ENCODE results near the gene ARID1A.

ARID1A gene

DNA sequence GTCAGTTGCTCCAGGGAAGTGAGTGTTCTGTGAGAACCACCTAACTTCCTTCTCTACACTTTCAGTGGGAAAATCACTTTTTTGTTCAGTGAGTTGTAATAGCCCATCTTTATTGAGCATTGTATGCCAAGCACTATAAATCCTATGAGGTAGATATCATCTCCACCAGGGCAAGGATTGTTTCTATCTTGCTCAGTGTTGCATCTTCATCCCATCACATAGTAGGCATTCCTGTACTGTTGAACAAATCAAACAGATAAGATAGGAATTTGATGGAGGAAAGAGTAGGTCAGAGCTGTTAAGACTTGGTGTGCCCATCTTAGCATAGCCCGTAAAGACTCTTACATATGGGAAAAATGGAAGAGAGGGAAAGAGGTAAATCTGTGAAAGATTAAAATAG is 89.1 kb downstream of the ARID1A start:
- no peaks in the 10 kb centered on the region for H3K9me2 ChIP-seq (replicated peaks; ENCODE audit: low read depth, low read length)
- H3K4me2 ChIP-seq (ENCODE audit: low read depth, low read length, poor library complexity, severe bottlenecking), result peak overlapping the region; percentile 99
- no peaks in the 10 kb centered on the region for H3K27me3 ChIP-seq (ENCODE audit: insufficient read depth, low read length, poor library complexity, severe bottlenecking)
- H3K79me2 ChIP-seq (ENCODE audit: insufficient read depth, low read length), result peaks cover 21% of the 10 kb centered on the region
- peaks cover 14% of the 10 kb centered on the region for H3F3A ChIP-seq (ENCODE audit: low read depth)
- peaks cover 31% of the 10 kb centered on the region; the same call in 1 of the 2 replicates for H3K36me3 ChIP-seq (ENCODE audit: insufficient read depth, low read length)
- H3K9me3 ChIP-seq (ENCODE audit: insufficient read depth, low read depth, low read length), result no peaks in the 10 kb centered on the region
- H4K20me1 ChIP-seq (ENCODE audit: insufficient read depth, low read length, poor library complexity, severe bottlenecking), result peaks cover 11% of the 10 kb centered on the region
- H3K4me1 ChIP-seq (ENCODE audit: insufficient read depth, low read length, poor library complexity, severe bottlenecking), result peaks cover 58% of the 10 kb centered on the region
- peak overlapping the region; percentile 99 for H3K9ac ChIP-seq (ENCODE audit: low read depth, low read length, poor library complexity, severe bottlenecking)
- no peak overlapping the region for H2AFZ ChIP-seq (ENCODE audit: low read length)
- TF ChIP-seq, protein P1, sequence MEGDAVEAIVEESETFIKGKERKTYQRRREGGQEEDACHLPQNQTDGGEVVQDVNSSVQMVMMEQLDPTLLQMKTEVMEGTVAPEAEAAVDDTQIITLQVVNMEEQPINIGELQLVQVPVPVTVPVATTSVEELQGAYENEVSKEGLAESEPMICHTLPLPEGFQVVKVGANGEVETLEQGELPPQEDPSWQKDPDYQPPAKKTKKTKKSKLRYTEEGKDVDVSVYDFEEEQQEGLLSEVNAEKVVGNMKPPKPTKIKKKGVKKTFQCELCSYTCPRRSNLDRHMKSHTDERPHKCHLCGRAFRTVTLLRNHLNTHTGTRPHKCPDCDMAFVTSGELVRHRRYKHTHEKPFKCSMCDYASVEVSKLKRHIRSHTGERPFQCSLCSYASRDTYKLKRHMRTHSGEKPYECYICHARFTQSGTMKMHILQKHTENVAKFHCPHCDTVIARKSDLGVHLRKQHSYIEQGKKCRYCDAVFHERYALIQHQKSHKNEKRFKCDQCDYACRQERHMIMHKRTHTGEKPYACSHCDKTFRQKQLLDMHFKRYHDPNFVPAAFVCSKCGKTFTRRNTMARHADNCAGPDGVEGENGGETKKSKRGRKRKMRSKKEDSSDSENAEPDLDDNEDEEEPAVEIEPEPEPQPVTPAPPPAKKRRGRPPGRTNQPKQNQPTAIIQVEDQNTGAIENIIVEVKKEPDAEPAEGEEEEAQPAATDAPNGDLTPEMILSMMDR (conservative IDR thresholded peaks at IDR 0.05; ENCODE audit: low read length), result no peak
- TF ChIP-seq EZH2phosphoT487 (IDR thresholded peaks at IDR 0.05; ENCODE audit: borderline replicate concordance), result no peak
- H3K4me3 ChIP-seq (ENCODE audit: low read length, poor library complexity, severe bottlenecking), result no peak overlapping the region

DNA sequence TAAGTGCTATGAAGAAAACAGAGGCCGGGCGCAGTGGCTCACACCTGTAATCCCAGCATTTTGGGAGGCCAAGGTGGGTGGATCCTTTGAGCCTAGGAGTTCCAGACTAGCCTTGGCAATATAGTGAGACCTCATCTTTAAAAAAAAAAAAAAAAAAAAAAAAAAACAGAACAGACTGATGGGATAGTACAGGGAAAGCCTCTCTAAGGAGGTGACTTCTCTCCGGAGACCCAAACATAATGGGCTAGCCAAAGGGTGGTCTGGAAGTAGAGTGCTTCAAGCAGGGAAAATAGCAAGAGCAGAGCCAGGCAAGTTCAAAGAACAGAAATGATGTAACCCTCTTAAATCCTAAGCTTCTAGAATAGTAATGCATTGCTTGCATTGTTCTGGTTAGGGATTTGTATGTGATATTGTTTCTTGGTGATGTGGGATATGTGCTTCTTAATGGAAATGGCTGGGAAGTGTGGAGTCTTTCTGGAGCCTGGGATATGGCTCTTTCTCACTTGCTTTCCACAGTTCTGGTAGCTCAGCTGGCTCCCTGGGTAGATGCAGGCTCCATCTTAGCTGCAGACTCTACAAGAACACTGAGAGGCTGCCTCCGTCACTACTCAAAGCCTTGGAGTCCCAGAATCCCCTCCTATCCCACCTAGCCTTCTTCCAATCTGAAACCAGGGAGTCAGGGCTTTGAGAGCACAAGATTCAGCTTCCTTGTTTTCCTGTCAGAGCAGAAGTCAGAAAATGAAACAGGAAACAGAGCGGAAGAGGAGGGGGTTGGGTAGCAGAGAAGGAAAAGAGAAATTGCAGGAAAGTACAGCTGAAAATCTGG is 90.0 kb downstream of the ARID1A start:
- peak overlapping the region; percentile 81 for H3K4me3 ChIP-seq (ENCODE audit: low read length, poor library complexity, severe bottlenecking)
- peaks cover 21% of the 10 kb centered on the region; the same call in 1 of the 2 replicates for H3K36me3 ChIP-seq (ENCODE audit: insufficient read depth, low read length)
- H3K27me3 ChIP-seq (ENCODE audit: insufficient read depth, low read length, poor library complexity, severe bottlenecking), result no peaks in the 10 kb centered on the region
- peaks cover 7% of the 10 kb centered on the region for H4K20me1 ChIP-seq (ENCODE audit: insufficient read depth, low read length, poor library complexity, severe bottlenecking)
- H2AFZ ChIP-seq (ENCODE audit: low read length), result no peak overlapping the region
- H3K79me2 ChIP-seq (ENCODE audit: insufficient read depth, low read length), result peaks cover 26% of the 10 kb centered on the region
- TF ChIP-seq, protein P1 (conservative IDR thresholded peaks at IDR 0.05; ENCODE audit: low read length), result no peak
- no peak for TF ChIP-seq EZH2phosphoT487 (IDR thresholded peaks at IDR 0.05; ENCODE audit: borderline replicate concordance)
- peak overlapping the region; percentile 99 for H3K9ac ChIP-seq (ENCODE audit: low read depth, low read length, poor library complexity, severe bottlenecking)
- H3K9me2 ChIP-seq (replicated peaks; ENCODE audit: low read depth, low read length), result no peaks in the 10 kb centered on the region
- no peaks in the 10 kb centered on the region for H3K9me3 ChIP-seq (ENCODE audit: insufficient read depth, low read depth, low read length)
- peaks cover 14% of the 10 kb centered on the region for H3F3A ChIP-seq (ENCODE audit: low read depth)
- H3K4me2 ChIP-seq (ENCODE audit: low read depth, low read length, poor library complexity, severe bottlenecking), result peak overlapping the region; percentile 99
- H3K4me1 ChIP-seq (ENCODE audit: insufficient read depth, low read length, poor library complexity, severe bottlenecking), result peaks cover 68% of the 10 kb centered on the region

DNA sequence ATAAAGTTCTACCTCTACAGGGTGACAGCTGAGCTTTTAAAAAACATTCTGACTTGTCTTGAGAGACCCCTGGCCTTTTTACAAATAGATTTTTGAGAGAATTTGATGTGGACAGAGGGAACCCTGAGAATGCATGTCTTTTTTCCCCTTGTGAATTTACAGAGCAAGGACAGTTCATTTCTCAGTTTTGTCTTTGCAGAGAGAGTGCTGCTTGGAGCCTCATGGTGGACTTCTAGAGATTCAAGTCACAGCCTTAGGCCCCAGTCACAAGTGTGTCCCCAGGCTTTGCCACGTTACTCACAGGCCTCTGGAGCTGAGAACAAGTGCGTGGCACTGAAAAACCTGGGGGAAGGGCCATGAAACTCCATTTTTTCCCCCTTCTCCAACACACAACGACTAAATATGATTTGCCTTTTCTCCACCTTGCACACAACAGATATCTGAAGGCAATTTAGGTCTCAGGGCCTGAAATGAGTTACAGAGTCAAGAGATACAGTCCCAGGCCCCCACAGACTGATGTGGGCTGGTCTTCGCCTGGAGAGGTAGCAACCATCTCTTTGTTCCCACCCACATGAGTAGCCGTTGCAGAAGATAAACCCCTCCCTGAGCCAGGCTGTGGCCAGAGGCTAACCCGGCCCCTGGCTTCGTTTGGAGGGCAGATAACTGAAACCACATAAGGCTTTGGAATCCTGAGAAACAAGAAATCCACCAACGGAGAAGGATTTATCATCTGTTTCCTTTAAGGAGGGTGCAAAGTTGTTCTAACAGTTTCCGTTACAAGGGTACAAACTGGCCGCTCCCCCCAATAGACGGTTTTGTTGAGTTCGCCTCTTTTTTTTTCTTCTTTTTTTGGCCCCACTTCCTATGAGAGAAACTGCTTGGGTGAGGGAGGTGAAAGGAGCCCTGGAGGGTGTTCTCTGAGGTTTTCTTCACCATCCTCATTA is 90.9 kb downstream of the ARID1A start:
- Histone ChIP-seq H3K9me3 (ENCODE audit: insufficient read depth, low read depth, low read length) (no peaks in the 10 kb centered on the region), H3K27me3 (ENCODE audit: insufficient read depth, low read length, poor library complexity, severe bottlenecking) (no peaks in the 10 kb centered on the region), H4K20me1 (ENCODE audit: insufficient read depth, low read length, poor library complexity, severe bottlenecking) (peaks cover 4% of the 10 kb centered on the region), H3F3A (ENCODE audit: low read depth) (peaks cover 14% of the 10 kb centered on the region), H2AFZ (ENCODE audit: low read length) (peak overlapping the region; percentile 88; the same call in 1 of the 2 replicates), H3K36me3 (ENCODE audit: insufficient read depth, low read length) (peaks cover 13% of the 10 kb centered on the region; the same call in 1 of the 2 replicates), H3K4me1 (ENCODE audit: insufficient read depth, low read length, poor library complexity, severe bottlenecking) (peaks cover 76% of the 10 kb centered on the region), H3K4me3 (ENCODE audit: low read length, poor library complexity, severe bottlenecking) (peak overlapping the region; percentile 81), H3K9ac (ENCODE audit: low read depth, low read length, poor library complexity, severe bottlenecking) (peak overlapping the region; percentile 99), H3K9me2 (replicated peaks; ENCODE audit: low read depth, low read length) (no peaks in the 10 kb centered on the region), H3K79me2 (ENCODE audit: insufficient read depth, low read length) (peaks cover 31% of the 10 kb centered on the region), H3K4me2 (ENCODE audit: low read depth, low read length, poor library complexity, severe bottlenecking) (peak overlapping the region; percentile 99)
- TF ChIP-seq EZH2phosphoT487 (IDR thresholded peaks at IDR 0.05; ENCODE audit: borderline replicate concordance), result no peak
- TF ChIP-seq, protein P1 (conservative IDR thresholded peaks at IDR 0.05; ENCODE audit: low read length), result no peak
